Measurements from ENCODE around the gene NSF. TPM values are rescaled to one million over a fixed set of nuclear protein-coding genes. Genes with fewer than 3 reads are reported as not detected.

The NSF gene
- total and polyA plus RNA-seq, 2 donors (not counting 3 experiments of a cell fraction or from before 2014, with no cell fraction given), result 18.5 to 43.7 TPM

GRCh38 chr17:46802800-46803199 lies 212.3 kb downstream of the NSF start:
- Histone ChIP-seq H3K27me3 (ENCODE audit: control insufficient read depth in 2 of 2, insufficient read depth in 2 of 2, low read length in 2 of 2) (peaks cover 1 to 3% of the 10 kb centered on the region in 2 experiments), H3K4me2 (ENCODE audit: insufficient read depth, low read length) (no peak overlapping the region), H3K79me2 (ENCODE audit: control insufficient read depth, insufficient read depth, low read length) (no peaks in the 10 kb centered on the region), H3K4me3 (replicated peaks in 1 of 3; ENCODE audit: insufficient read depth in 1 of 3, low read depth in 1 of 3, low read length in 3 of 3) (no peak overlapping the region), H3K9ac (replicated peaks; ENCODE audit: extremely low read depth, insufficient read depth, low read length) (no peak overlapping the region), H4K20me1 (replicated peaks; ENCODE audit: control insufficient read depth, extremely low read depth, insufficient read depth, low read length) (no peaks in the 10 kb centered on the region), H3K9me3 (replicated peaks; ENCODE audit: control insufficient read depth, insufficient read depth, low read length) (no peaks in the 10 kb centered on the region), H3K4me1 (ENCODE audit: control insufficient read depth, extremely low read depth, insufficient read depth, low read length) (no peaks in the 10 kb centered on the region), H3K9me1 (replicated peaks; ENCODE audit: control insufficient read depth, extremely low read depth, insufficient read depth, low read length) (no peaks in the 10 kb centered on the region), H3K27ac (ENCODE audit: insufficient read depth, low read depth, low read length) (no peak overlapping the region), H3K36me3 (ENCODE audit: control insufficient read depth in 2 of 2, extremely low read depth in 1 of 2, insufficient read depth in 2 of 2, low read length in 2 of 2) (no peaks in the 10 kb centered on the region), H2AFZ (ENCODE audit: low read depth, low read length) (no peak overlapping the region)
- intact Hi-C loops (cut with micrococcal nuclease) (no loop called here), dilution Hi-C loops (cut with MboI; ENCODE audit: extremely low pct_ligation_motif_present, low sequenced_read_pairs) (no loop called here)
- ChIA-PET CTCF (interaction anchor here (1.1 kb wide), 1 partner anchor 9 kb away, joined by 4 read pairs; no protein-coding TSS in a partner anchor), POLR2A (no interaction called here)
- TF ChIP-seq GATA2 (IDR thresholded peaks at IDR 0.05; ENCODE audit: insufficient read depth, insufficient read length, low read depth, low read length) (no peak), EZH2 (IDR thresholded peaks at IDR 0.05; ENCODE audit: borderline replicate concordance, low read depth, low read length, severe bottlenecking) (no peak), JUN (IDR thresholded peaks at IDR 0.05; ENCODE audit: borderline replicate concordance, insufficient read depth, insufficient read length, low read depth) (no peak), MYC (IDR thresholded peaks at IDR 0.05; ENCODE audit: low read depth, low read length) (no peak), MAX (IDR thresholded peaks at IDR 0.05; ENCODE audit: insufficient read depth, insufficient read length) (no peak), FOS (IDR thresholded peaks at IDR 0.05; ENCODE audit: borderline replicate concordance, insufficient read depth, low read length) (no peak), POLR2A (IDR thresholded peaks at IDR 0.05; ENCODE audit: low read depth, low read length) (no peak), POLR2AphosphoS5 (IDR thresholded peaks at IDR 0.05; ENCODE audit: insufficient read depth, low read depth, low read length) (no peak), CTCF (IDR thresholded peaks at IDR 0.05; ENCODE audit: extremely low read depth in 1 of 2, insufficient read depth in 1 of 2, low read depth in 1 of 2, low read length in 2 of 2) (no peak)
- no TSS peak for BruUV-seq (replicated peaks)
- FAIRE-seq (no peak), DNase-seq (ENCODE audit: low read depth, low spot score) (no peak)
